B cell (primary cell): ENCODE results near the gene NFKBIL1. TPM values are rescaled to one million over a fixed set of nuclear protein-coding genes. Genes with fewer than 3 reads are reported as not detected.

Source experiments
- ATAC-seq: fragments of 200-7000 bp; cut with Tn5 transposase; one replicate; pipeline ENCODE4 v1.10.0; 2021; ENCODE audit warnings: low read depth, mild to moderate bottlenecking, moderate number of reproducible peaks, moderate library complexity
- CTCF ChIA-PET: fragments of 350-600 bp; sonication (Branson Sonifier 250); formaldehyde crosslinking; loops from one replicate; lab custom pipeline; 2021; ENCODE audit warnings: antibody characterized with exemption, inconsistent platforms; lab: Charles Lee
- POLR2A ChIA-PET: fragments of 350-600 bp; sonication (Branson Sonifier 250); formaldehyde crosslinking; loops from one replicate; lab custom pipeline; 2021; ENCODE audit warnings: antibody characterized with exemption; lab: Charles Lee
- DNase-seq: peaks from one replicate; pipeline ENCODE4 v3.0.0; 2013
- H2AFZ ChIP-seq: 2 replicates; pipeline ENCODE4 v1.6.1; 2012; ENCODE audit warnings: mild to moderate bottlenecking, low read depth, low read length; ENCODE audit not compliant: insufficient read depth, poor library complexity, severe bottlenecking
- H3K27ac ChIP-seq, 2 donors: 1 replicate in 1 of 2; 2 replicates in 1 of 2; pipeline ENCODE4 v1.5.1; 2012 to 2013; ENCODE audit warnings: low read length in 2 of 2, mild to moderate bottlenecking in 2 of 2, moderate library complexity in 1 of 2
- H3K27me3 ChIP-seq, 4 experiments: fragments of 200-600 bp in 1 of 4; sonication (generic) in 1 of 4; replicated peaks in 1 of 4; 1 replicate in 2 of 4; 2 replicates in 2 of 4; pipeline versions ENCODE4 v1.6.1 to v1.7.0; 2013 to 2016; ENCODE audit warnings: low read length in 3 of 4, mild to moderate bottlenecking in 2 of 4, mixed read lengths in 1 of 4, moderate library complexity in 1 of 4; ENCODE audit not compliant: insufficient read depth in 4 of 4, control insufficient read depth in 3 of 4; ENCODE audit errors: control extremely low read depth in 1 of 4
- H3K36me3 ChIP-seq, 2 experiments: replicated peaks in 1 of 2; 1 replicate in 1 of 2; 2 replicates in 1 of 2; pipeline versions ENCODE4 v1.6.1 to v1.7.1; 2013; ENCODE audit warnings: low read length in 1 of 2; ENCODE audit not compliant: insufficient read depth in 2 of 2, control insufficient read depth in 1 of 2; ENCODE audit errors: control extremely low read depth in 1 of 2, extremely low read depth in 1 of 2
- H3K4me1 ChIP-seq, 2 donors: fragments of 200-600 bp in 1 of 2; sonication (generic) in 1 of 2; 1 replicate in 1 of 2; 2 replicates in 1 of 2; pipeline versions ENCODE4 v1.5.1 to v1.6.1; 2013 to 2017; ENCODE audit warnings: low read length in 2 of 2; ENCODE audit not compliant: control insufficient read depth in 2 of 2, insufficient read depth in 2 of 2
- H3K4me2 ChIP-seq: replicated peaks from 2 replicates; pipeline ENCODE3; 2012; ENCODE audit warnings: mild to moderate bottlenecking, low read depth, low read length; ENCODE audit not compliant: poor library complexity, severe bottlenecking
- H3K4me3 ChIP-seq, 5 experiments: fragments of 200-600 bp in 1 of 5; sonication (generic) in 1 of 5; 1 replicate in 3 of 5; 2 replicates in 2 of 5; pipeline versions ENCODE4 v1.5.1 to v1.7.0; 2011 to 2016; ENCODE audit warnings: low read length in 4 of 5, mild to moderate bottlenecking in 4 of 5, low read depth in 2 of 5, control low read depth in 1 of 5, moderate library complexity in 1 of 5; ENCODE audit not compliant: insufficient read depth in 1 of 5; ENCODE audit errors: control extremely low read depth in 1 of 5, extremely low read depth in 1 of 5
- H3K79me2 ChIP-seq: fragments of 200-600 bp; sonication (generic); one replicate; pipeline ENCODE4 v1.6.0; 2016; ENCODE audit warnings: low read length; ENCODE audit not compliant: control insufficient read depth, insufficient read depth
- H3K9ac ChIP-seq: fragments of 200-600 bp; sonication (generic); 2 replicates; pipeline ENCODE4 v1.6.1; 2017; ENCODE audit warnings: mild to moderate bottlenecking, low read length, moderate library complexity
- H3K9me3 ChIP-seq, 3 donors: one replicate each; pipeline versions ENCODE4 v1.6.1 to v1.7.1; 2013; ENCODE audit warnings: low read length in 2 of 3; ENCODE audit not compliant: control insufficient read depth in 2 of 3, insufficient read depth in 1 of 3; ENCODE audit errors: control extremely low read depth in 1 of 3
- H4K20me1 ChIP-seq: 2 replicates; pipeline ENCODE4 v1.6.0; 2012; ENCODE audit warnings: mild to moderate bottlenecking, low read length; ENCODE audit not compliant: insufficient read depth, control insufficient read depth, poor library complexity, severe bottlenecking
- H3K27ac Mint-ChIP-seq: one replicate; pipeline ENCODE4 v1.8.0; 2021; ENCODE audit warnings: mixed read lengths
- H3K27me3 Mint-ChIP-seq: one replicate; pipeline ENCODE4 v1.8.0; 2021; ENCODE audit warnings: mixed read lengths
- H3K4me1 Mint-ChIP-seq: one replicate; pipeline ENCODE4 v1.8.0; 2021; ENCODE audit warnings: mixed read lengths
- H3K4me3 Mint-ChIP-seq: one replicate; pipeline ENCODE4 v1.8.0; 2021; ENCODE audit warnings: mixed read lengths
- H3K9me3 Mint-ChIP-seq: one replicate; pipeline ENCODE4 v1.8.0; 2022; ENCODE audit warnings: mixed read lengths; ENCODE audit not compliant: insufficient read depth
- CTCF ChIP-seq: fragments of 200-600 bp; IDR thresholded peaks from one replicate; pipeline ENCODE4 v1.8.0; 2022; ENCODE audit warnings: antibody characterized with exemption, mild to moderate bottlenecking
- EZH2 ChIP-seq: IDR thresholded peaks from 2 replicates; pipeline ENCODE4 v1.6.1; 2012; ENCODE audit warnings: borderline replicate concordance, low read depth, mild to moderate bottlenecking, moderate library complexity, low read length; ENCODE audit not compliant: insufficient read depth, poor library complexity, severe bottlenecking
- WGBS: methylation state at CpG from one replicate; pipeline ENCODE4 v1.1.5; 2013; ENCODE audit warnings: missing lambda C conversion rate; ENCODE audit not compliant: insufficient coverage; 5-methylcytosine and 5-hydroxymethylcytosine counted together
- intact Hi-C: fragments of 100-400 bp; cut with micrococcal nuclease; formaldehyde crosslinking; loops from one replicate; pipeline ENCODE4 v1.10.0; 2022
- polyA plus RNA-seq: library from polyadenylated mRNA; depleted of rRNA; stranded (reverse); fragments of >200 nt; gene quantifications from 2 replicates; pipeline ENCODE4 v1.2.3, GENCODE V29; 2012
- total RNA-seq, 2 donors: library from RNA; stranded (reverse); fragments of 120-200 nt in 1 of 2; gene quantifications; 1 replicate in 1 of 2; 2 replicates in 1 of 2; pipeline versions ENCODE4 v1.2.3 to v1.2.4, GENCODE V29; 2013 to 2022

The NFKBIL1 gene
- total and polyA plus RNA-seq, 2 donors (not counting 1 experiment from before 2014, with no cell fraction given) = 10.3 to 18.4 TPM

- Histone ChIP-seq H3K4me2 (peak within 1 kb of the TSS; percentile 88), H3K4me3 (peak within 1 kb of the TSS; percentile 74 to 87 (median 77)), H3K79me2 (peaks cover 93% of the 10 kb centered on the region), H4K20me1 (peaks cover 19% of the 10 kb centered on the region), H3K9ac (peak within 1 kb of the TSS; percentile 74), H3K27ac (peak within 1 kb of the TSS; percentile 77 to 89), H3K9me3 (no peaks in the 10 kb centered on the region), H2AFZ (peak within 1 kb of the TSS; percentile 36), H3K4me1 (peaks cover 80 to 99% of the 10 kb centered on the region in 2 donors), H3K27me3 (no peaks in the 10 kb centered on the region), H3K36me3 (peaks cover 2 to 29% of the 10 kb centered on the region in 2 experiments)
- Mint-ChIP-seq H3K9me3 (no peaks in the 10 kb centered on the region), H3K27ac (peak within 1 kb of the TSS; percentile 93), H3K4me3 (peak within 1 kb of the TSS; percentile 89), H3K4me1 (peaks cover 94% of the 10 kb centered on the region), H3K27me3 (no peaks in the 10 kb centered on the region)
- intact Hi-C loops = no loop called here
- WGBS = 0% methylated on average over 15 of the region's 19 CpGs
- CTCF ChIA-PET = interaction anchor here (1.5 to 35.3 kb wide), 5 partner anchors 8 to 152 kb away, joined by 4 to 2241 read pairs (median 22); partner anchors contain the start of genes ATP6V1G2, LST1, LTA and LTB
- POLR2A ChIA-PET = interaction anchor here (1.1 to 42.6 kb wide), 3 partner anchors 9 to 34 kb away, joined by 4 to 1450 read pairs (median 1450); partner anchors contain the start of genes ATP6V1G2, DDX39B, LST1 and LTA
- TF ChIP-seq CTCF = no peak
- TF ChIP-seq EZH2 = no peak
- peak; percentile 84 for DNase-seq
- peak; percentile 40 for ATAC-seq
Measured at GRCh38 chr6:31575335-31575901, 28.0 kb downstream of the NFKBIL1 start, which contains the start of gene TNF. Gene TNF (plus strand): TSS chr6:31575565. CDS start chr6:31575742, 177 bp downstream.
